Gastrocnemius medialis (tissue), 4 donors: Measurements from ENCODE around the gene UFC1. TPM values are rescaled to one million over a fixed set of nuclear protein-coding genes. Genes with fewer than 3 reads are reported as not detected.
A peak's percentile ranks its signal among the peaks of the same experiment; 100 is the strongest.

ENCODE experiments used
- ATAC-seq, 2 donors: fragments of 150-250 bp; one replicate each; pipeline ENCODE4 v1.9.1; 2016
- DNase-seq, 2 donors: peaks; one replicate each; pipeline ENCODE4 v3.0.0-alpha.2; 2019
- H3K27ac ChIP-seq, 4 donors: fragments of 200-600 bp; sonication (generic); 1 replicate in 1 of 4; 2 replicates in 3 of 4; pipeline ENCODE4 v1.5.1; 2016 to 2018; ENCODE audit warnings: mild to moderate bottlenecking in 2 of 4, moderate library complexity in 1 of 4
- H3K27me3 ChIP-seq, 3 donors: fragments of 200-600 bp; sonication (generic) in 2 of 3; 1 replicate in 1 of 3; 2 replicates in 2 of 3; pipeline versions ENCODE4 v1.5.1 to v1.6.0; 2016 to 2019; ENCODE audit warnings: mild to moderate bottlenecking in 1 of 3, moderate library complexity in 1 of 3
- H3K36me3 ChIP-seq, 2 donors: fragments of 200-600 bp; sonication (generic) in 1 of 2; one replicate each; pipeline ENCODE4 v1.5.1; 2017 to 2018
- H3K4me1 ChIP-seq, 2 donors: fragments of 200-600 bp; sonication (generic) in 1 of 2; one replicate each; pipeline ENCODE4 v1.5.1; 2016 to 2017; ENCODE audit warnings: mild to moderate bottlenecking in 2 of 2
- H3K4me3 ChIP-seq, 4 donors: fragments of 200-600 bp; sonication (generic) in 3 of 4; 1 replicate in 1 of 4; 2 replicates in 3 of 4; pipeline ENCODE4 v1.5.1; 2016 to 2019; ENCODE audit warnings: mild to moderate bottlenecking in 2 of 4
- H3K9me3 ChIP-seq, 3 donors: fragments of 200-600 bp; sonication (generic) in 2 of 3; 1 replicate in 1 of 3; 2 replicates in 2 of 3; pipeline ENCODE4 v1.5.1; 2016 to 2019
- POLR2A ChIP-seq, 2 donors: fragments of 450-650 bp; IDR thresholded peaks; one replicate each; pipeline ENCODE4 v1.6.1; 2017; ENCODE audit warnings: antibody characterized with exemption in 2 of 2, mild to moderate bottlenecking in 2 of 2, moderate library complexity in 2 of 2
- in situ Hi-C, 4 donors: fragments of 200-750 bp; cut with MboI; loops; one replicate each; pipeline versions ENCODE4 v1.15.0 to v1.8.0; 2017; ENCODE audit warnings: low sequenced_read_pairs in 4 of 4
- intact Hi-C: fragments of 100-400 bp; cut with DNase I; formaldehyde crosslinking; loops from one replicate; pipeline ENCODE4 v1.15.1; 2023; ENCODE audit warnings: low total_unique reads
- total RNA-seq, 4 donors: library from RNA; depleted of rRNA; stranded (reverse); fragments of >200 nt; gene quantifications; one replicate each; pipeline versions ENCODE4 v1.1.0 to v1.2.3, GENCODE V29; 2016
- TF ChIP-seq, protein P1 (sequence below), 5 experiments: fragments of 450-650 bp in 3 of 5; fragments of 200-600 bp in 2 of 5; sonication (generic) in 2 of 5; IDR thresholded peaks in 4 of 5; conservative IDR thresholded peaks in 1 of 5; 1 replicate in 4 of 5; 2 replicates in 1 of 5; pipeline ENCODE4 v1.5.1; 2016 to 2019; ENCODE audit warnings: antibody characterized with exemption in 5 of 5, mild to moderate bottlenecking in 3 of 5, moderate library complexity in 3 of 5

Gene UFC1
- total RNA-seq, 4 donors from 2014 or later: 57.9 to 66.7 (median 63.5) TPM

DNA sequence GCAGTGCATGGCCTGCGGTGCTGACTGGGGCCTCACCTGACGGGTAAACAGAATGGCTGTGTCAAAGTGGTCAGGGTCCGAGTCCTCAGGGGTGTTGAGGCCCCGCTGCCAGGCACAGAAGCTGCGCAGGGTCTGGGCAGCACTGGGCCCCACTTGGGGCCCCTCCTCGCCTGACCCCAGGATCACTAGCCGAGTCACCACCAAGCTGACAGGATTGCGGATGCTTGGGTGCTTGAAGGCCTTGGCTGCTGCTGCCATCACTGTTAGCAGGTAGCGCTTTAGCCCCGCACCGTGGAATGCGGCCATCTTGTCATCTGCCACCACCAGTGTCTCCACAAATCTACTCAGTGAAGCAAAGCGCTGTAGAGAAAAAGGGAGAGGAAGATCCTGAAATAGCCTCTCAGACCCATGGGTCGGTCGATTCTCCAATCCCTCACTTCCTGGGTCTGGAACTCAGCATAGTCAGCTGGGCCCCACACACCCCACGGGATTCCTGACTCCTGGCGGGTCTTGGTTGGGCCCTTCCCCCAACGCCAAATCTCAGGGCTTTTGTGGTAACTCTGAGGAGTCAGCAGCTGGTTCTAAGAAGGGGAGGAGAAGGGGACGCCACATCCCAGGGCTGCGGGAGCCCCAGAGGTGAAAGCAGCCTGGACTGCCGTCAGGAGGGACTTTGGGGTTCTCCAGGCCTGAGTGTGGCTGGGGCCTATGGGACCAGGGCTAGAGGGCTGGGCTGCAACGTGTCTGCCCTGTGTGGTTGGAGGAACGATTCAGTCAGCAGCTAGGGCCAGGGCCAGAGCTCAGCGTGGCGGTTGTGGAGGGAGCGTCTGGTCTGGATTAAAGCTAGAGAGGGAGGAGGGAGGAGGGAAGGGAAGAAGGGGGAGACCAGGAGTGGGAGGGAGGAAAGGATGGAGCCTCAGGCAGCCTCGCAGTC is 43.0 kb downstream of the UFC1 start:
- intact Hi-C loops (no loop called here), in situ Hi-C loops (loop anchor here in 2 of 4 donors (10.0 to 25.0 kb wide), 2 partner anchors 188 to 566 kb away; partner anchors contain the start of gene ATF6 (in 1 of the 2))
- TF ChIP-seq POLR2A (IDR thresholded peaks at IDR 0.05): no peak
- TF ChIP-seq, protein P1, sequence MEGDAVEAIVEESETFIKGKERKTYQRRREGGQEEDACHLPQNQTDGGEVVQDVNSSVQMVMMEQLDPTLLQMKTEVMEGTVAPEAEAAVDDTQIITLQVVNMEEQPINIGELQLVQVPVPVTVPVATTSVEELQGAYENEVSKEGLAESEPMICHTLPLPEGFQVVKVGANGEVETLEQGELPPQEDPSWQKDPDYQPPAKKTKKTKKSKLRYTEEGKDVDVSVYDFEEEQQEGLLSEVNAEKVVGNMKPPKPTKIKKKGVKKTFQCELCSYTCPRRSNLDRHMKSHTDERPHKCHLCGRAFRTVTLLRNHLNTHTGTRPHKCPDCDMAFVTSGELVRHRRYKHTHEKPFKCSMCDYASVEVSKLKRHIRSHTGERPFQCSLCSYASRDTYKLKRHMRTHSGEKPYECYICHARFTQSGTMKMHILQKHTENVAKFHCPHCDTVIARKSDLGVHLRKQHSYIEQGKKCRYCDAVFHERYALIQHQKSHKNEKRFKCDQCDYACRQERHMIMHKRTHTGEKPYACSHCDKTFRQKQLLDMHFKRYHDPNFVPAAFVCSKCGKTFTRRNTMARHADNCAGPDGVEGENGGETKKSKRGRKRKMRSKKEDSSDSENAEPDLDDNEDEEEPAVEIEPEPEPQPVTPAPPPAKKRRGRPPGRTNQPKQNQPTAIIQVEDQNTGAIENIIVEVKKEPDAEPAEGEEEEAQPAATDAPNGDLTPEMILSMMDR (IDR thresholded peaks at IDR 0.05 in 4 of 5, conservative IDR thresholded peaks at IDR 0.05 in 1 of 5): no peak
- H3K36me3 ChIP-seq: no peaks in the 10 kb centered on the region
- H3K27me3 ChIP-seq: no peaks in the 10 kb centered on the region
- ATAC-seq (no peak), DNase-seq (no peak)
- peak overlapping the region in 3 of 4 donors; percentile 35 to 55 (median 43) for H3K4me3 ChIP-seq
- peaks cover 41 to 42% of the 10 kb centered on the region in 2 donors for H3K4me1 ChIP-seq
- peak overlapping the region; percentile 94 to 99 (median 98) for H3K27ac ChIP-seq
- no peaks in the 10 kb centered on the region for H3K9me3 ChIP-seq

DNA sequence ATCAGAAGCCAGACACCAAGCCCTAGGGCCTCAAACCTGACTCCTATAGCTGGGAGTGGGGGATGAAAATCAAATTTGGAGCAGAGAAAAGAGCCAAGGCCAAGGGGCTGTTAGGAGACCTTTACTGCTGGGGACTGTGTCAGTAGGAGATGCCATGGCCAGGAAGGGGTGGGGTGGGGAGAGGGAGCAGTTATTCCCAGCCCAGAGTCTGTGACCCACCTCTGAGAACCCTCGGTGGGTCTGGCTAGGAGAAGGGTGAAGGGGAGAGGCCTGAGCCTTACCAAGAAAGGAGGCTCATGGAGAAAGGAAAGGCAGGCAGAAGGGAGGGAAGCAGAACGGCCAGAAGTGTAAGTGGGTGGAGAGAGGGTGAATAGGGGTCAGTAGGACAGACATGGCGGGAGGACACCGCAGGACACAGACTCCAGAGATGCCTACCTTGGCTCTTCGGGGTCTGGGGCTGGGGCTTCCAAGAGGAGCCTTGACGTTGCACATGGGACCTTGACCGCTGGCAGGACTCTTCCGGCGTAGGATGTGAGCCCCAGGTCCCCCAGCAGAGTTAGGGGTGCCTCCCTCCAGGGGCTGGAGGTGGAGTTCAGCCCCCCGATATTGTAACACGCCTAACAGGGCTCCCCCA is 43.9 kb downstream of the UFC1 start:
- intact Hi-C loops (no loop called here), in situ Hi-C loops (loop anchor here in 2 of 4 donors (10.0 to 25.0 kb wide), 2 partner anchors 187 to 565 kb away; partner anchors contain the start of gene ATF6 (in 1 of the 2))
- peaks cover 41 to 42% of the 10 kb centered on the region in 2 donors for H3K4me1 ChIP-seq
- H3K27me3 ChIP-seq: no peaks in the 10 kb centered on the region
- H3K27ac ChIP-seq: peak overlapping the region; percentile 94 to 99 (median 98)
- no peaks in the 10 kb centered on the region for H3K36me3 ChIP-seq
- H3K9me3 ChIP-seq: no peaks in the 10 kb centered on the region
- DNase-seq (no peak), ATAC-seq (no peak)
- peak overlapping the region; percentile 36 to 55 (median 42) for H3K4me3 ChIP-seq
- TF ChIP-seq, protein P1 (IDR thresholded peaks at IDR 0.05 in 4 of 5, conservative IDR thresholded peaks at IDR 0.05 in 1 of 5): no peak
- no peak for TF ChIP-seq POLR2A (IDR thresholded peaks at IDR 0.05)

DNA sequence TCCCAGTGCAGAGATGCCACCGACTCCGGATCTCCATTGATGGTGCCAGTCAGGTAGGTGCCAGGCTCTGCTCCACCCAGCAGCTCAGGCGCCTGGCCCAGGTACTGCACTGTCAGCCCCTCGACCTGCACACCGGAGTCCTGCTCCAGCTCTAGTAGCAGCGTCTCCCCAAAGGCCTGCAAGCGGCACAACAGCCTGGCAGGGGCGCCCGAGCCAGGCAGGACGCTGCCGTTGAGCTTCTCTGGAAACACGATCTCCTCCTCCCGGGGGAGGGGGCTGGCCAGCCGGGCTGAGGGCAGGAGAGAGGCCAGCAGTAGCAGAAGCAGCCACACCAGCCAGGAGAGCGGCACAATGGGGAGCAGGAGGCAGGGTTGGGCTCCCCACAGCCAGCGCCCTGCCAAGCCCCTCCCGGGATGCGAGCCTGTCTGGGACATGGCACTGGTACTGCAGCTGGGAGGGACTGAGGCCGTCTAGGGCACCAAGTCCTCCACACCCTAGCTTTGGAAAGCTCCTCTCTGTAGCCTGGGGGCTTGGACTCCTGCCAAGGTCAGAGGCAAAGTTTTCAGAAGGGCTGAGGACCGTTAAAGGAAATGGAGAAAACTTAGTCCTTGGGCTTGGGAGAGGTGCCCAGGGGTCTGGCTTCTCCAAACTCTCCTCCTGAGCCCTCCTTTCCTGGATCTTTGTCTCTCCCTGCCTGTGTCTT is 44.6 kb downstream of the UFC1 start:
- peak in 1 of 2 donors; percentile 47 for DNase-seq
- in situ Hi-C loops: loop anchor here in 2 of 4 donors (10.0 to 25.0 kb wide), 2 partner anchors 186 to 564 kb away; partner anchors contain the start of gene ATF6 (in 1 of the 2)

More for the DNA sequence above, 44.6 kb downstream of the UFC1 start:
- H3K4me3 ChIP-seq: peak overlapping the region; percentile 36 to 55 (median 42)
- TF ChIP-seq, protein P1 (IDR thresholded peaks at IDR 0.05 in 4 of 5, conservative IDR thresholded peaks at IDR 0.05 in 1 of 5): no peak
- TF ChIP-seq POLR2A (IDR thresholded peaks at IDR 0.05): no peak
- H3K36me3 ChIP-seq: no peaks in the 10 kb centered on the region
- intact Hi-C loops: no loop called here
- H3K27ac ChIP-seq: peak overlapping the region; percentile 94 to 99 (median 98)
- H3K4me1 ChIP-seq: peaks cover 48 to 49% of the 10 kb centered on the region in 2 donors
- ATAC-seq: no peak
- H3K9me3 ChIP-seq: no peaks in the 10 kb centered on the region
- H3K27me3 ChIP-seq: no peaks in the 10 kb centered on the region
